K562 (cell line): ENCODE measurements around the gene ACTN4. TPM values are rescaled to one million over a fixed set of nuclear protein-coding genes. Genes with fewer than 3 reads are reported as not detected.

Experiments used
- ATAC-seq: fragments of 200-7000 bp; cut with Tn5 transposase; 3 replicates; pipeline ENCODE4 v1.9.1; 2020; ENCODE audit warnings: moderate library complexity
- BruUV-seq: library from RNA; stranded (reverse); fragments of 400-500 nt; replicated peaks from 2 replicates; lab custom pipeline; 2021; lab: Mats Ljungman, UMichigan
- CTCF ChIA-PET: fragments of 300-600 bp; formaldehyde crosslinking; extraction: SDS; loops from one replicate; lab custom pipeline; 2021; ENCODE audit warnings: low intra/inter-chr PET ratio; lab: Yijun Ruan, JAX
- POLR2A ChIA-PET: fragments of 300-600, 350-650 bp; sonication (Branson Sonifier 250); formaldehyde crosslinking; extraction: SDS; loops from one replicate; lab custom pipeline; 2021; ENCODE audit warnings: antibody characterized with exemption, inconsistent platforms; lab: Yijun Ruan, JAX
- DNase-seq, 4 experiments: peaks; one replicate each; pipeline versions ENCODE4 v3.0.0 to v3.0.0-alpha.2; 2011 to 2018; ENCODE audit warnings: low spot score in 3 of 4, mixed read lengths in 3 of 4; ENCODE audit errors: extremely low read depth in 1 of 4
- FAIRE-seq: peaks from 2 replicates; lab custom pipeline; 2011; peaks lifted over from hg19 to GRCh38; lab: Jason Lieb, UNC
- H2AFZ ChIP-seq: 2 replicates; pipeline ENCODE4 v1.6.0; 2011; ENCODE audit warnings: low read depth, low read length, control low read depth, inconsistent platforms
- H3K27ac ChIP-seq: fragments of 200-600 bp; 3 replicates; pipeline ENCODE4 v1.8.0; 2011; ENCODE audit warnings: low read depth, mild to moderate bottlenecking, control low read depth, inconsistent platforms, low read length, moderate library complexity, mixed read lengths; ENCODE audit errors: extremely low read depth
- H3K27me3 ChIP-seq, 2 experiments: fragments of 300-600 bp in 1 of 2; 2 replicates in 1 of 2; 3 replicates in 1 of 2; pipeline versions ENCODE4 v1.6.0 to v1.8.0; 2011; ENCODE audit warnings: inconsistent platforms in 2 of 2, low read length in 2 of 2, mild to moderate bottlenecking in 1 of 2, mixed read lengths in 1 of 2, moderate library complexity in 1 of 2; ENCODE audit not compliant: control insufficient read depth in 2 of 2, insufficient read depth in 2 of 2
- H3K36me3 ChIP-seq: fragments of 300-600 bp; 3 replicates; pipeline ENCODE4 v1.8.0; 2011; ENCODE audit warnings: mild to moderate bottlenecking, low read length, inconsistent platforms; ENCODE audit not compliant: control insufficient read depth, insufficient read depth
- H3K4me1 ChIP-seq, 2 experiments: fragments of 200-600 bp in 1 of 2; replicated peaks in 1 of 2; 2 replicates in 1 of 2; 3 replicates in 1 of 2; pipeline versions ENCODE4 v1.5.1 to v1.8.0; 2011; ENCODE audit warnings: inconsistent platforms in 2 of 2, low read length in 2 of 2, mild to moderate bottlenecking in 1 of 2, mixed read lengths in 1 of 2, moderate library complexity in 1 of 2; ENCODE audit not compliant: control insufficient read depth in 2 of 2, insufficient read depth in 2 of 2
- H3K4me2 ChIP-seq: 2 replicates; pipeline ENCODE4 v1.6.1; 2011; ENCODE audit warnings: low read length, control low read depth, inconsistent platforms, mixed read lengths; ENCODE audit not compliant: insufficient read depth
- H3K4me3 ChIP-seq: fragments of 200-600 bp; sonication (generic), shearing (Covaris generic); 2 replicates; pipeline ENCODE4 v1.5.1; 2016; ENCODE audit warnings: control low read depth, inconsistent platforms
- H3K79me2 ChIP-seq: fragments of 200-600 bp; 3 replicates; pipeline ENCODE4 v1.8.0; 2011; ENCODE audit warnings: low read length, inconsistent platforms; ENCODE audit not compliant: control insufficient read depth, insufficient read depth
- H3K9ac ChIP-seq, 2 experiments: 2 replicates each; pipeline versions ENCODE4 v1.6.0 to v1.6.1; 2011; ENCODE audit warnings: low read depth in 2 of 2, low read length in 2 of 2, control low read depth in 1 of 2, inconsistent platforms in 1 of 2, mild to moderate bottlenecking in 1 of 2, mixed read lengths in 1 of 2; ENCODE audit not compliant: insufficient read depth in 1 of 2
- H3K9me1 ChIP-seq: one replicate; pipeline ENCODE4 v1.6.0; 2011; ENCODE audit warnings: inconsistent platforms, mild to moderate bottlenecking, low read length, moderate library complexity; ENCODE audit not compliant: control insufficient read depth, insufficient read depth
- H3K9me3 ChIP-seq: replicated peaks from 2 replicates; pipeline ENCODE4 v1.5.1; 2011; ENCODE audit warnings: low read depth, low read length, inconsistent platforms; ENCODE audit not compliant: control insufficient read depth, insufficient read depth
- H4K20me1 ChIP-seq: replicated peaks from 2 replicates; pipeline ENCODE4 v1.6.1; 2011; ENCODE audit warnings: low read length, inconsistent platforms, mixed read lengths; ENCODE audit not compliant: control insufficient read depth, insufficient read depth
- CREB3 ChIP-seq: fragments of 450-650 bp; conservative IDR thresholded peaks from 2 replicates; pipeline ENCODE4 v1.6.1; 2016; ENCODE audit warnings: missing genetic modification characterization, low read depth, mild to moderate bottlenecking, missing compliant biosample characterization, moderate library complexity
- ETV5 ChIP-seq: sonication (generic); formaldehyde crosslinking; IDR thresholded peaks from 2 replicates; pipeline ENCODE4 v1.4.0; 2020; ENCODE audit warnings: low read depth, mild to moderate bottlenecking, missing genetic modification reagents
- MIER1 ChIP-seq: fragments of 450-650 bp; IDR thresholded peaks from 2 replicates; pipeline ENCODE4 v1.6.1; 2016; ENCODE audit warnings: antibody characterized with exemption, mild to moderate bottlenecking, low read depth
- WGBS: fragments of 100-300 bp; shearing (Covaris generic); methylation state at CpG from one replicate; pipeline ENCODE4 v1.1.6; 2016; ENCODE audit warnings: low coverage, mixed read lengths; ENCODE audit not compliant: insufficient coverage; ENCODE audit errors: missing lambda C conversion rate; 5-methylcytosine and 5-hydroxymethylcytosine counted together
- in situ Hi-C: fragments of 300-500 bp; cut with MboI; formaldehyde crosslinking; loops from 4 replicates; pipeline ENCODE4 v1.15.0; 2018; ENCODE audit warnings: inconsistent platforms, mixed read lengths
- intact Hi-C: fragments of 100-400 bp; cut with micrococcal nuclease; formaldehyde crosslinking; loops from 2 replicates; pipeline ENCODE4 v1.14.2; 2022
- polyA plus RNA-seq, 8 experiments: library from polyadenylated mRNA; depleted of rRNA in 4 of 8; stranded (reverse) in 5 of 8; unstranded in 3 of 8; fragments of >200 nt; fragmentation: Nextera tagmentation in 2 of 8; fragmentation: Illumina TruSeq in 1 of 8; extraction: Ambion mirVana in 2 of 8; extraction: Trizol in 1 of 8; gene quantifications; 2 replicates each; pipeline versions ENCODE4 v1.2.1 to v1.2.3, GENCODE V29; 2011 to 2014; ENCODE audit warnings: inconsistent platforms in 1 of 8, missing spikeins in 1 of 8
- total RNA-seq, 7 experiments: library from RNA; depleted of rRNA in 6 of 7; stranded (reverse); fragments of >200 nt in 6 of 7; fragmentation: Illumina TruSeq in 2 of 7; extraction: Trizol in 2 of 7; gene quantifications; 2 replicates each; pipeline versions ENCODE4 v1.2.1 to v1.2.3, GENCODE V29; 2011 to 2021; ENCODE audit warnings: low replicate concordance in 1 of 7
- TF ChIP-seq, protein P1 (sequence below): fragments of 250-450 bp; sonication (Bioruptor Pico); IDR thresholded peaks from 2 replicates; pipeline ENCODE4 v1.9.0; 2021; ENCODE audit warnings: mild to moderate bottlenecking, inconsistent platforms
- TF ChIP-seq, protein P2 (sequence below): fragments of 200-800 bp; sonication (Bioruptor generic); IDR thresholded peaks from 2 replicates; pipeline ENCODE4 v1.6.1; 2017; ENCODE audit warnings: missing genetic modification characterization, missing compliant biosample characterization

ACTN4 gene
- total and polyA plus RNA-seq, 9 of the 15 experiments (the other 6 are each of a cell fraction or from before 2014, with no cell fraction given), result 3.1 to 385 (median 125) TPM

GRCh38 chr19:38654628-38655055, 7.2 kb downstream of the ACTN4 start (continued):
- TF ChIP-seq, protein P1, sequence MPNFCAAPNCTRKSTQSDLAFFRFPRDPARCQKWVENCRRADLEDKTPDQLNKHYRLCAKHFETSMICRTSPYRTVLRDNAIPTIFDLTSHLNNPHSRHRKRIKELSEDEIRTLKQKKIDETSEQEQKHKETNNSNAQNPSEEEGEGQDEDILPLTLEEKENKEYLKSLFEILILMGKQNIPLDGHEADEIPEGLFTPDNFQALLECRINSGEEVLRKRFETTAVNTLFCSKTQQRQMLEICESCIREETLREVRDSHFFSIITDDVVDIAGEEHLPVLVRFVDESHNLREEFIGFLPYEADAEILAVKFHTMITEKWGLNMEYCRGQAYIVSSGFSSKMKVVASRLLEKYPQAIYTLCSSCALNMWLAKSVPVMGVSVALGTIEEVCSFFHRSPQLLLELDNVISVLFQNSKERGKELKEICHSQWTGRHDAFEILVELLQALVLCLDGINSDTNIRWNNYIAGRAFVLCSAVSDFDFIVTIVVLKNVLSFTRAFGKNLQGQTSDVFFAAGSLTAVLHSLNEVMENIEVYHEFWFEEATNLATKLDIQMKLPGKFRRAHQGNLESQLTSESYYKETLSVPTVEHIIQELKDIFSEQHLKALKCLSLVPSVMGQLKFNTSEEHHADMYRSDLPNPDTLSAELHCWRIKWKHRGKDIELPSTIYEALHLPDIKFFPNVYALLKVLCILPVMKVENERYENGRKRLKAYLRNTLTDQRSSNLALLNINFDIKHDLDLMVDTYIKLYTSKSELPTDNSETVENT, result no peak
- TF ChIP-seq, all 486 proteins: peak for 1

- peaks cover 100% of the 10 kb centered on the region for H3K79me2 ChIP-seq
- WGBS, result 51% methylated on average over 5 of the region's 5 CpGs
- in situ Hi-C loops (no loop called here), intact Hi-C loops (loop anchor here (1.0 kb wide), 1 partner anchor 19 kb away; no protein-coding TSS in a partner anchor)
- H3K9ac ChIP-seq, result no peak overlapping the region
- CTCF ChIA-PET, result interaction anchor here (0.6 kb wide), 1 partner anchor 243 kb away, joined by 3 read pairs; no protein-coding TSS in a partner anchor
- FAIRE-seq (no peak), DNase-seq (no peak), ATAC-seq (no peak)
- no peak overlapping the region for H3K27ac ChIP-seq
- POLR2A ChIA-PET, result interaction anchor here (0.9 to 1.2 kb wide), 2 partner anchors 19 to 179 kb away, joined by 3 read pairs; no protein-coding TSS in a partner anchor
- H3K4me1 ChIP-seq, result peaks cover 24 to 55% of the 10 kb centered on the region in 2 experiments
- BruUV-seq, result no TSS peak
- H3K4me2 ChIP-seq, result no peak overlapping the region
- peaks cover 67% of the 10 kb centered on the region for H3K36me3 ChIP-seq
- no peaks in the 10 kb centered on the region for H3K9me3 ChIP-seq
- H4K20me1 ChIP-seq, result peaks cover 35% of the 10 kb centered on the region; the same call in 1 of the 2 replicates
- H2AFZ ChIP-seq, result no peak overlapping the region
- no peak overlapping the region for H3K4me3 ChIP-seq
- TF ChIP-seq MIER1 (no peak), ETV5 (no peak), CREB3 (tag) (no peak)
- TF ChIP-seq, protein P2, sequence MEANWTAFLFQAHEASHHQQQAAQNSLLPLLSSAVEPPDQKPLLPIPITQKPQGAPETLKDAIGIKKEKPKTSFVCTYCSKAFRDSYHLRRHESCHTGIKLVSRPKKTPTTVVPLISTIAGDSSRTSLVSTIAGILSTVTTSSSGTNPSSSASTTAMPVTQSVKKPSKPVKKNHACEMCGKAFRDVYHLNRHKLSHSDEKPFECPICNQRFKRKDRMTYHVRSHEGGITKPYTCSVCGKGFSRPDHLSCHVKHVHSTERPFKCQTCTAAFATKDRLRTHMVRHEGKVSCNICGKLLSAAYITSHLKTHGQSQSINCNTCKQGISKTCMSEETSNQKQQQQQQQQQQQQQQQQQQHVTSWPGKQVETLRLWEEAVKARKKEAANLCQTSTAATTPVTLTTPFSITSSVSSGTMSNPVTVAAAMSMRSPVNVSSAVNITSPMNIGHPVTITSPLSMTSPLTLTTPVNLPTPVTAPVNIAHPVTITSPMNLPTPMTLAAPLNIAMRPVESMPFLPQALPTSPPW (CRISPR knock-in tag), result no peak
- peaks cover 3% of the 10 kb centered on the region for H3K9me1 ChIP-seq
- H3K27me3 ChIP-seq, result no peaks in the 10 kb centered on the region
Measured at GRCh38 chr19:38655148-38655824, 7.8 kb downstream of the ACTN4 start.
